CD14-positive monocyte (primary cell): ENCODE results near the gene CPT1A. TPM values are rescaled to one million over a fixed set of nuclear protein-coding genes. Genes with fewer than 3 reads are reported as not detected.
A peak's percentile ranks its signal among the peaks of the same experiment; 100 is the strongest.

Experiments
- DNase-seq, 3 donors: peaks; one replicate each; pipeline ENCODE4 v3.0.0-alpha.2; 2011 to 2022
- H2AFZ ChIP-seq: 2 replicates; pipeline ENCODE4 v1.6.0; 2012; ENCODE audit warnings: mild to moderate bottlenecking, low read depth, low read length, inconsistent platforms; ENCODE audit not compliant: insufficient read depth, poor library complexity, severe bottlenecking
- H3K27ac ChIP-seq, 2 donors: 1 replicate in 1 of 2; 2 replicates in 1 of 2; pipeline ENCODE4 v1.5.1; 2012 to 2013; ENCODE audit warnings: low read length in 2 of 2, control low read depth in 1 of 2, inconsistent platforms in 1 of 2, low read depth in 1 of 2, mild to moderate bottlenecking in 1 of 2
- H3K27me3 ChIP-seq, 2 donors: one replicate each; pipeline versions ENCODE4 v1.6.0 to v1.6.1; 2011 to 2013; ENCODE audit warnings: low read length in 2 of 2; ENCODE audit not compliant: control insufficient read depth in 2 of 2, insufficient read depth in 2 of 2
- H3K36me3 ChIP-seq, 2 donors: replicated peaks in 1 of 2; 1 replicate in 1 of 2; 2 replicates in 1 of 2; pipeline versions ENCODE4 v1.5.1 to v1.6.1; 2012 to 2013; ENCODE audit warnings: low read length in 2 of 2, control low read depth in 1 of 2, inconsistent platforms in 1 of 2, mild to moderate bottlenecking in 1 of 2; ENCODE audit not compliant: insufficient read depth in 2 of 2, control insufficient read depth in 1 of 2
- H3K4me1 ChIP-seq, 2 donors: 1 replicate in 1 of 2; 2 replicates in 1 of 2; pipeline versions ENCODE4 v1.5.1 to v1.6.1; 2012 to 2013; ENCODE audit warnings: low read length in 2 of 2, control low read depth in 1 of 2, inconsistent platforms in 1 of 2, mild to moderate bottlenecking in 1 of 2, moderate library complexity in 1 of 2; ENCODE audit not compliant: insufficient read depth in 2 of 2, control insufficient read depth in 1 of 2
- H3K4me2 ChIP-seq: replicated peaks from 2 replicates; pipeline ENCODE3; 2012; ENCODE audit warnings: low read length, moderate library complexity, mild to moderate bottlenecking; ENCODE audit not compliant: poor library complexity, severe bottlenecking; ENCODE audit errors: extremely low read depth
- H3K4me3 ChIP-seq, 3 experiments: fragments of 200-600 bp in 1 of 3; sonication (generic) in 1 of 3; replicated peaks in 1 of 3; 1 replicate in 2 of 3; 2 replicates in 1 of 3; pipeline ENCODE4 v1.5.1; 2011 to 2013; ENCODE audit warnings: low read length in 3 of 3, mild to moderate bottlenecking in 3 of 3, control low read depth in 2 of 3, low read depth in 2 of 3, inconsistent platforms in 1 of 3, moderate library complexity in 1 of 3
- H3K79me2 ChIP-seq: 2 replicates; pipeline ENCODE4 v1.6.0; 2012; ENCODE audit warnings: mild to moderate bottlenecking, control low read depth, inconsistent platforms, low read length, moderate library complexity; ENCODE audit not compliant: insufficient read depth
- H3K9ac ChIP-seq: 2 replicates; pipeline ENCODE4 v1.6.0; 2017; ENCODE audit warnings: low read length, mild to moderate bottlenecking; ENCODE audit not compliant: insufficient read depth, poor library complexity, severe bottlenecking
- H3K9me3 ChIP-seq, 2 donors: replicated peaks in 1 of 2; 1 replicate in 1 of 2; 2 replicates in 1 of 2; pipeline versions ENCODE4 v1.5.1 to v1.6.1; 2012 to 2013; ENCODE audit warnings: low read length in 2 of 2, control low read depth in 1 of 2; ENCODE audit not compliant: control insufficient read depth in 1 of 2, insufficient read depth in 1 of 2
- H4K20me1 ChIP-seq: 2 replicates; pipeline ENCODE4 v1.6.0; 2012; ENCODE audit warnings: mild to moderate bottlenecking, low read length, control low read depth, moderate library complexity; ENCODE audit not compliant: insufficient read depth
- H3K27ac Mint-ChIP-seq, 7 donors: one replicate each; pipeline ENCODE4 v1.8.0; 2020; ENCODE audit warnings: mild to moderate bottlenecking in 7 of 7, mixed read lengths in 7 of 7, moderate library complexity in 6 of 7, inconsistent platforms in 2 of 7
- H3K27me3 Mint-ChIP-seq, 3 donors: one replicate each; pipeline ENCODE4 v1.8.0; 2021 to 2022; ENCODE audit warnings: low read depth in 3 of 3, mild to moderate bottlenecking in 3 of 3, mixed read lengths in 3 of 3, moderate library complexity in 3 of 3, inconsistent platforms in 1 of 3
- H3K36me3 Mint-ChIP-seq, 2 donors: one replicate each; pipeline ENCODE4 v1.8.0; 2020; ENCODE audit warnings: mixed read lengths in 2 of 2, inconsistent platforms in 1 of 2, mild to moderate bottlenecking in 1 of 2
- H3K4me1 Mint-ChIP-seq: one replicate; pipeline ENCODE4 v1.8.0; 2020; ENCODE audit warnings: mild to moderate bottlenecking, mixed read lengths
- H3K4me3 Mint-ChIP-seq, 2 donors: one replicate each; pipeline ENCODE4 v1.8.0; 2020; ENCODE audit warnings: mild to moderate bottlenecking in 2 of 2, mixed read lengths in 2 of 2, moderate library complexity in 1 of 2
- H3K9me3 Mint-ChIP-seq, 7 donors: one replicate each; pipeline ENCODE4 v1.8.0; 2020 to 2022; ENCODE audit warnings: mixed read lengths in 7 of 7, mild to moderate bottlenecking in 6 of 7, moderate library complexity in 6 of 7, inconsistent platforms in 2 of 7
- CTCF ChIP-seq: fragments of 200-600 bp; IDR thresholded peaks from one replicate; pipeline ENCODE4 v1.8.0; 2022; ENCODE audit warnings: antibody characterized with exemption, mild to moderate bottlenecking
- WGBS: methylation state at CpG from one replicate; pipeline ENCODE4 v1.1.5; 2013; ENCODE audit warnings: missing lambda C conversion rate; ENCODE audit not compliant: insufficient coverage; 5-methylcytosine and 5-hydroxymethylcytosine counted together
- intact Hi-C, 2 donors: fragments of 100-400 bp; cut with micrococcal nuclease; formaldehyde crosslinking; loops; one replicate each; pipeline versions ENCODE4 v1.15.0 to v1.15.1; 2023
- polyA plus RNA-seq, 3 donors: library from polyadenylated mRNA; depleted of rRNA in 1 of 3; unstranded in 2 of 3; stranded (reverse) in 1 of 3; fragments of 300-500 nt in 2 of 3; fragments of >200 nt in 1 of 3; fragmentation: Illumina TruSeq in 2 of 3; gene quantifications; 1 replicate in 2 of 3; 2 replicates in 1 of 3; pipeline ENCODE4 v1.2.3, GENCODE V29; 2012 to 2021

Gene CPT1A
- polyA plus RNA-seq, 3 donors: 5.6 to 42.5 (median 7.0) TPM

- Histone ChIP-seq H3K4me1 (peaks cover 0 to 2% of the 10 kb centered on the region in 2 donors), H3K36me3 (peaks cover 84 to 92% of the 10 kb centered on the region in 2 donors), H3K9ac (no peak overlapping the region), H3K4me2 (no peak overlapping the region), H4K20me1 (peaks cover 13% of the 10 kb centered on the region), H3K79me2 (peaks cover 4% of the 10 kb centered on the region), H3K9me3 (no peaks in the 10 kb centered on the region), H3K27ac (no peak overlapping the region), H2AFZ (no peak overlapping the region), H3K27me3 (no peaks in the 10 kb centered on the region), H3K4me3 (no peak overlapping the region)
- H3K27ac Mint-ChIP-seq: peak overlapping the region in 3 of 7 donors; percentile 4 to 78 (median 40)
- H3K4me3 Mint-ChIP-seq: no peak overlapping the region
- no peak for DNase-seq
- intact Hi-C loops: no loop called here
- H3K36me3 Mint-ChIP-seq: peaks cover 77 to 96% of the 10 kb centered on the region in 2 donors
- no peak for TF ChIP-seq CTCF
- H3K4me1 Mint-ChIP-seq: peaks cover 3% of the 10 kb centered on the region
- no peaks in the 10 kb centered on the region for H3K9me3 Mint-ChIP-seq
- 86% methylated on average over 7 of the region's 10 CpGs for WGBS
- no peaks in the 10 kb centered on the region for H3K27me3 Mint-ChIP-seq
Measured at GRCh38 chr11:68763181-68763721, 78.5 kb downstream of the CPT1A start.

GRCh38 chr11:68762481-68762880, 79.2 kb downstream of the CPT1A start:
- Mint-ChIP-seq H3K4me1 (no peaks in the 10 kb centered on the region), H3K36me3 (peaks cover 83 to 98% of the 10 kb centered on the region in 2 donors), H3K27me3 (no peaks in the 10 kb centered on the region), H3K27ac (peak overlapping the region in 1 of 7 donors; percentile 1), H3K9me3 (no peaks in the 10 kb centered on the region), H3K4me3 (no peak overlapping the region)
- no peak for DNase-seq
- 90% methylated on average over 8 of the region's 15 CpGs for WGBS
- Histone ChIP-seq H3K4me3 (no peak overlapping the region), H2AFZ (no peak overlapping the region), H3K27ac (peak overlapping the region in 1 of 2 donors; percentile 14), H3K79me2 (peaks cover 4% of the 10 kb centered on the region), H3K36me3 (peaks cover 88 to 99% of the 10 kb centered on the region in 2 donors), H3K9ac (no peak overlapping the region), H3K4me1 (no peaks in the 10 kb centered on the region), H4K20me1 (peaks cover 13% of the 10 kb centered on the region), H3K9me3 (no peaks in the 10 kb centered on the region), H3K4me2 (no peak overlapping the region), H3K27me3 (no peaks in the 10 kb centered on the region)
- TF ChIP-seq CTCF: no peak
- intact Hi-C loops: no loop called here
